HG03457 (cell line): ENCODE results near the gene OPTC.
"Not testable (repeated sequence)": the region's sequence is repeated elsewhere in the genome, so short reads cannot be mapped to it uniquely, and the experiment has no call there.

Experiments
- ATAC-seq: cut with Tn5 transposase; IDR thresholded peaks from one replicate; pipeline ENCODE4 v1.9.1; 2021; ENCODE audit warnings: moderate number of reproducible peaks; ENCODE audit not compliant: unreplicated experiment

The OPTC gene

DNA sequence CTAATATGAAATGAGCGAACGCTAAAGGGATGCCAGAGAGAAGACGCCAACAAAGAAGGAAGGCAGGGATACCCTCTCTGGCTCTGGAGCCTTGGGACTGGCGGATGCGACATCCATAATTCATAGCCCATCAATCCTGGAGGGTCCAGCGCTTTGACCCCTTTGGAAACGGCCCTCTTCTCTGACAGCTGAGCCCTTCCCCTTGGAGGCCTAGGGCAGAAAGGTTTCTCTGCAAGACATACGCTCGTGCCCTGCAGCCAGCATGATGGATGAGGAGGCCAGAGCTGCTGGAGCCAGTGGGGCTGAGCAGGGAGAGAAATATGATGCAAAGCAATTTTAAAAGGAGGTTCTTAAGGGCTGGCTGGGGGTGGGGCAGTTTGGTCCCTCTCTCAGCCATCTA, 22.2 kb downstream of the OPTC start:
- no peak for ATAC-seq

DNA sequence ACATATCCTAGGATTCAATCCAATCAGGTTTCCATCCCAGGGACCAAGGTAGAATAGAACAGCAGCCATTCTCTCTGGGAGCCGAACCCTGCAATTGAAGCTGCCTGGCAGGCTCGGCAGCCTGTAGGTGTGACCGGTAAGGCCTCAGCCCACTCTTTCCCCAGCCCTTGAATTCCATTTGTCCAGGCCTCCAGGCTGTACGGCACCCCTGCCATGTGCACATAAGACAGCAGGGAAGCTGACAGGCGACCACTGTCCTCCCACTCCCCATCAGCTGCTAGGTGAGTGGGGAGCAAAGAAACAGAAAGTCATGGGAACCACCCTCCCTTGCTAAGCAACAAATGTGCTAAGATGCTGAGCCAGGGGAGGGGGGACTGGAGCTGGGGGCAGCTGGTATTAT, 23.0 kb downstream of the OPTC start:
- no peak for ATAC-seq

DNA sequence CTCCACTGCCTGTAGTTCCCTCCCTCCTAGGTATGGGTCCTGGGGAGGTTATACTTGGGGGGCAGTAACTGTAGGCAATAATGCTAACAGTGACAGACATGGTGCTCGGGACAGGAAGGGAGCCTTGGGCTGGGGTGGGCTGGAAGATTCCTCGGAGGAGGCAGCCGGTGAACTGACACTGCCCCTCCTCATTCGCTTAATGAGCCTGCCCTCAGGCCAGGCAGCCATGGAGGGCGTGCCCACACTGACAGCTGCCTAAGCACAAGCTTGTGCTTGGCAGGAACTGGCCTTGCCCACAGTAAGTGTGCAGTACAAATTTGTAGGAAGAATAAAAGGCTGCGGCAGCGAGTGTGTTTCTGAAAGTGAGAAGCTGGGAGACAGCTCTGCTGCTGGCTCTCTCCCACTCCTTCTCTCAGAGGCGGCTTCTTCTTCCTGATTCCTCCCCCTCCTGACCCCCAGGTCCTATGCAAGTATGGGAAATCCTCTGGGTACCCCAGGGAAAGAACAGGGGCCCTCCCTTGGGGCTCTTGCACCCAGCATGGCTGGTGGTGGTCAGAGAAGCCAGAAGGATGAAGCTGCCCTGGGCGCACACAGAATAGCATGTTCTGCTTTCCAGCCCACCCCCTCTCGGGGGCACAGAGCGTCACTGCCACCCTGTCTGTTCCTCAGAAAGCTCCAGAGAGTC, 23.6 kb downstream of the OPTC start:
- no peak for ATAC-seq

DNA sequence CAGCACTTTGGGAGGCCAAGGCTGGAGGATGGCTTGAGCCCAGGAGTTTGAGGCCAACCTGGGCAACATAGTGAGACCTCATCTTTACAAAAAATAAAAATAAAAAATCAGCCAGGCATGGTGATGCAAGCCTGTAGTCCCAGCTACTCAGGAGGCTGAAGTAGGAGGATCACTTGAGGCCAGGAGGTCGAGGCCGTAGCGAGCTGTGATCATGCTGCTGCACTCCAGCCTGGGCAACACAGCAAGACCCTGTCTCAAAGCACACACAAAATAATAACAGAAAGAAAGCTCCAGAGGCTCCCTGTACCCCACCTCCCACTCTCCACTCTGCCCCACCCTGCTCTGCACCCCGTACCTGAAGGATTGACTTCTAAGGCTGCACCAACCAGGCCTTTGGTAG, 24.2 kb downstream of the OPTC start:
- ATAC-seq, result not testable (repeated sequence)

DNA sequence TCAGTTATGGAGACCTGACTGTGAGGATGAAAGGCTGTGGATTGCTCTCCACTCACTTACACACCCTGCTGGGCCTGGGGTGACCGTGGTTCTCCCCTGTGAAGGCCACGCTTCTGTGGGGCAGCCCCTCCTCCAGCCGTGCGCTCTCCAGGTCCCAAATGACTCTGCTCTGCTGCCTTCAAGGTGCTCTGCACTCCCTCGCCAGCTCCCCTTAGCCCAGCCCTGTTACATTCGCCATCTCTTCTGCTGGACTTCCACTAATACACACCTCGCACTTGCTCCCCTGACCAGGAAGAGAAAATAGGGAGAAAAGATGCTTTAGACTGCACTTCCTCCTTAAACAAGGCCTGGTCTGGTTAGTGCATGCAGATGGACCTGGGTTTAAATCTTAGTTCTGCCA, 24.6 kb downstream of the OPTC start:
- ATAC-seq, result no peak

DNA sequence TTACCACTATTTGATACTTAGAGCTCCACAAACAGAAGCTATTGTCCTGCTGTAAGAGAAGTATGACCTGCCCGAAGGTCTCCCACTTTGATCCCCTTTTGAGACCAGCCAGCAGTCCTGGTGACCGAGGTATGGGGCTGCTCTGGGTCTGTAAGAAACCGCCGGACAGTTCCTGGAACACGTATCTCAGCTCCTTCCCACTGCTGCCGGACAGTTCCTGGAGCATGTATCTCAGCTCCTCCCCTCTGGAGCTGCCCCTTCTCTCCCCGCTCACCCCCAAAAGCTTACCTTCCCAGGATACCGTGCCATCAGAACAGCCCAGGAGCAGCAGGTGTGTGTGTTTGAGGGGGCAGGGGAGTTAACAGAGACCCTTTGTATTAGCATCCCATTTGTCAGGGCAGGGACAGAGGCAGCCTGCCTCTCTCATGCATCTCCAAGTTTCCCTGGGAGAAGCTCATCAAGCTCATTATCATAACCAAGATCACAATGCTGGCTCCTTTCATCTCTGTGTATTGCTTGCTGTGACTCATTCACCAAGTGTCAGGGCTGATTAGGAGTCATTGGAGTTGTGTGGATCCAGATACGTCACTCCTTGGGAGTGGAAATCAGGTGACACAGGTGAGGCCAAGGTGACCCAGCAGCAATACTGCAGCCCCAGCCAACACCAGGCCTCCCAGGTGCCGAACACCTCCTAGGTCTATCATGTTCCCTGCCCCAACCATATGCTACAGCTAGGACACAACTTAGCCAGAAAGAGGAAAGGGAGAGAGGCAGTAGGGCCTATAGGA, 25.3 kb downstream of the OPTC start:
- ATAC-seq, result no peak

DNA sequence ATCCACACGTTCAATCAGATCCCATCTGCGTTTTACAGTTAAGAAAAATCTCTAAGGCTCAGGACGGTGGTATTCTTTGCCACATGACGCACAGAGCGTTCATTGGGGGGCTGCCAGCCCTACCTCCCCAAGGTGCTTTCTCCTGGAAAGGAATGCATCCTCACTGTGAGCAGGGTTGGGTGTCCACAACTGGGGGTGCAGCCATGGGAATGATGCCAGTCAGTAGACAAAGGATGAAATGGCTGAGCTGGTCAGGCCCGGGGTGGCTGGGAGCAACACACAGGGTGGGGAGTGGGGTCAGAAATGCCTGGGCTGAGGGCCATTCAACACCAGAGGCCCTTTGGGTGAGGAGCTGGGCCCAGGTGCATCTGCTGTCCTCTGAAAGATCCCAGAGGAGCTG, 25.9 kb downstream of the OPTC start:
- no peak for ATAC-seq

DNA sequence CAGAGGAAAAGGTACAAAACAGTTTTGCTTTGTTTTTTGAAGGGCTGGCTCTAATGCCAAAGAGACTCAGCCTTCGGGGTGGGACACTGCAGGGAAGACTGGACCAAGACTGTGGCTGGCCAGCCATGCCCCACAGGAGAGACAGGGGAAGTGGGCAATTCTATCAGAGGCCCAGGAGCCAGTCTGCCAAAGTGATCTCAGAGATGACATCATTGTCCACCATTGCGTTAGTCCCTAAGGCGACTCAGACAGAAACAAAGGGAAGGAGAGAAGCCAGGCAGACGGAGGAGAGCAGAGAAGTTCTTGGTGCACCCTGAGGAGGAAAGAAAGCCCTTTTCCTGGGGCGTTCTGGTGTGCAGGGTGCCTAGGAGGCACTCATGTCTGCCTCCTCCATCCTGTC, 26.4 kb downstream of the OPTC start:
- ATAC-seq, result no peak

DNA sequence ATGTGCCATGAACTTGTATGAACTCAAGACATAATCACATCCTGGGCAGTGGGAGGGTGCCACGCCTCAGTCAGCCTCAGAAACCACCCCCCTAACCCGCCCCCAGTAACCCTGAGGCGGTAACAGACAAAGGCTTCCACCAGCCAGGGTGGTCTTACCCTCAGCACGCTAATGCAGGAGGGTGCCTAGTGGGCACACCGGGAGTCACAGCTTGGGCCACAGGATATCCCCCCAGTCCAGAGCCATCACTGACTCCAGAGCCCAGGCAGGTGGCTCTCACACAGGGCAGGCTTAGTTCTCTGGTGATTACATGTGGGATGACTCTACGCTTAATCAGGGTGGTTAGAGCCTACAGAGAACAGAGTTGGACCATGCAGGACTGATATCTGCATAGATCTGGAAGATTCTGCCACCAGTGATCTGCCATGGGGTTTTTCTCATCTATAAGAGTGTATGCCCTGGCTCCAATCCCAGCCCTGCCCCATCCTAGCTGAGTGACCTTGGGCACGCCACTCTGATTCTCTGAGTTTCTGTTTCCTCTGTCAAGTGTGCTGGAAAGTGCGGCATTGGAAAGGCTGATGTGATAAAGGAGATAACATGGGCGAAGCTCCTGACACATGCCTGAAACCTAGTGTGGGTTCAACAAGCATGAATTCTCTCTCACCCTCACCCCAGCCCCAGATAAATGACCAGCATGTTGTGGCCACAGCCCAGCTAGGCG, 27.3 kb downstream of the OPTC start:
- no peak for ATAC-seq

DNA sequence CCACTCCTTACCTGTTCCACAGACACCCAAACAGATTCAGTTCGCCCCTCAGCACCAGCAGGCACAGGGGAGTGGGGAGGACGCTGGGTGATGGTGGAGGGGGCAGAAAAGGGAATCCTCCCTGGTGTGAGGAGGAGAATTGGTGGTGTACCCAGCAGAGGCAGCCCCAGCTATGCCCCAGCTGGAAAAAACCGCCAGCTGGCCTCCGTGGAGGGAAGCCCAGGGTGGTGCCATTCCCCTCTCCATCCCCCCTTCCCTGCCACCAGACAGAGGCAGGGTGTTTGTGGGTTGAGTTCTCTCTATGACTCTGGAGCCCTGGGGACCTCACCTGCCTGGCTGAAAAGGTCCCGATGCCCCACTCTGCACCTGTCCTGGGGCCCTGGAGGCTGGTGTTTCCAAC, 27.9 kb downstream of the OPTC start:
- ATAC-seq, result no peak

DNA sequence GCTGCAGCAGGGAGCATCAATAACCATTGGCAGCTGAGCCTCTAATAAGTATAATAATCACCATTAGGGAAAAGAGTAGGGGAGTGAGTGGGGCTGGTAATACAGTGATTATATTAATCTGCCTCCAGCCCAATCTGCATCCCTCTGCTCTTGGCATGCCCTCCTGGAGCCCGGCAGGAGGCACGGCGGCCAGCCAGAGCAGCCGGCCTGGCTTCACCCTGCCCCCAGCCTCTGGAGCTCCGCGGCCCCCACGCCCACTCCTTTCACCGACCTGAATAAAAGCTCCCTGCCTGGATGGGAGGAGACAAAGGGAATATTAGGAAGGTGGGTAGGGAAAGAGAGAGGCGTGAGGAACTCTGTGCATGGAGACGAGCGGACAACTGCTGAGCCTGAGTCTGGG, 28.3 kb downstream of the OPTC start:
- ATAC-seq, result no peak

DNA sequence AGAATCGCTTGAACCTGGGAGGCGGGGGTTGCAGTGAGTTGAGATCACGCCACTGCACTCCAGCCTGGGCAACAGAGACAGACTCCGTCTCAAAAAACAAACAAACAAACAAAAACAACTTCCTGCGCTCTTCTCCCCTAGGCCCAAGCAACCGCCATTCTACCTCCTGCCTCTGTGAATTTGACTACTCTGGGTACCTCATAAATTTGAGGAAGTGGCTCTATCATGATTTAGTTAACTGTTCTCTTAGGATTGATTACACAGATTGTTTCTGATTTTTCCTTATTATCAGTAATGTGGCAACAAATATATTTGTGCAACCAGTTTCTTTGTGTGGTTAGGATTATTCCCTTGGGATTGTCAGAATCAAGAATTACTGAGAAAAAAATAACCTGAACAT, 29.7 kb downstream of the OPTC start:
- no peak for ATAC-seq

DNA sequence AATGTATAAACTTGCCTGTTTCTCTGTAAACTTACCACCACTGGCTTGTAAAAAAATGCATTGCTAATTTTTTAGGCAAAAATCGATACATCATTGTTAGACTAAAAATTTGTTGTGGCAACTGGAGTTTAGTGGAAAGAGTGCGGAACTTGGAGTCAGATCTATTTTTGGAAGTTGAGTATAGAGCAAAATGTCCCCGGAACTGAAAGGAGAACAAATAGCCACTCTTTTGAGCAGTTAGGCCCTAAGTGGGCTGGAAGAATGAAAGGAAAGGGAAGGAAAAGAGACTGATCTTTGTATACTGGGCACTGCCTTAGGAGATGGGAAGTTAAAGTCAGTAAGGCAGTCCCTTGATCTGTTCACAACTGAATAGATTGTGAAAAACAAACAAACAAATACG, 30.2 kb downstream of the OPTC start:
- ATAC-seq, result no peak

DNA sequence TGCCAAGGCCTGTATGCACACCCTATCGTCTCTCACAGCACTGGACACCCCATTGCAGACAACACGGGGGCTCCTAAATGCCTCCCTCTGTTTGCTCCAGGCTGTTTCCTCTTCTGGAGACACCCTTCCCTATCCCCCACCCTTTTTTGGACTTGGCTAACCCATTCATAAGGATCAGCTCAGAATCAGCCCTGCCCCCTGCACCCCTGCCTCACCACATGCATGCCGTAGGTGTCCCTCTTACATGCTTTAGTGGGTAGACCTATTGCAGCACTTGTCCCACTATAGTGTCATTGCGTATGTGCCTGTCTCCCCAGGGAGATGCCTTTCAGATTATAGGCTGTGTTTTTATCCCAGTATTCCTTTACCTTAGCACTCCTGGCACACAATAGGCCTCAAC, 30.9 kb downstream of the OPTC start:
- no peak for ATAC-seq

DNA sequence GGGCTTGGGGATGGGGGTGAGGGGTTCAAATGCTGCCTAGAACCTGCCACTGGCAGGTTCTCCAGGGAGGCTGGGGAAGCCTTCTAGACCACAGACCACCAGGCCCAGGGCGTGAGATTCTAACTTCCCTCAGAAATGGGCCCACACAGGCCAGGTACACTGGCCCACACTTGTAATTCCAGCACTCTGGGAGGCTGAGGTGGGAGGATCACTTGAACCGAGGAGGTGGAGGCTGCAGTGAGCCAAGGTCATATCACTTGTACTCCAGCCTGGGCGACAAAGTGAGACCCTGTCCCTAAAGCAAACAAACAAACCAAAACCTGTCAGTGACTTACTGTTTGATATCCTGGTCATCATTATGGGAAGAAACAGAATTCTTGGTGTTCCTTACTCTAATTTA, 31.7 kb downstream of the OPTC start:
- no peak for ATAC-seq

DNA sequence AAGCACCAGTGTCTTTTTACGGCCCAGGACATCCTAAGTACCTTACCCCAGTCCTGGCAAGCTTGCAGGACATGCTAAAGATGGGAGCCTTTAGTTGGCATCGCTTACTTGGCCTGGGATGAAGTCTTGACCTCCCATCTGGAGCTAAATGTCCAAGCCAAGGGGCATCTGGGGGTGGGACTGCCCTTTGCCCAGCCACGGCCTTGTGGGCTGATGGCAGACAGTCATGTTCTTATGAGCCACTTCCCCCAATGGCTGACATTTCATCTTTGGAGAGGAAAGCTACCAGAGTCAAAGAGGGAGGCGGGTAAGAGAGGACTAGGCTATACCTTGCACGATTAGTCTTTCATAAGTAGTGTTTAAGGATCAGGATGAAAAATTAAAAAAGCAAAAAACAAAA, 32.2 kb downstream of the OPTC start:
- no peak for ATAC-seq

DNA sequence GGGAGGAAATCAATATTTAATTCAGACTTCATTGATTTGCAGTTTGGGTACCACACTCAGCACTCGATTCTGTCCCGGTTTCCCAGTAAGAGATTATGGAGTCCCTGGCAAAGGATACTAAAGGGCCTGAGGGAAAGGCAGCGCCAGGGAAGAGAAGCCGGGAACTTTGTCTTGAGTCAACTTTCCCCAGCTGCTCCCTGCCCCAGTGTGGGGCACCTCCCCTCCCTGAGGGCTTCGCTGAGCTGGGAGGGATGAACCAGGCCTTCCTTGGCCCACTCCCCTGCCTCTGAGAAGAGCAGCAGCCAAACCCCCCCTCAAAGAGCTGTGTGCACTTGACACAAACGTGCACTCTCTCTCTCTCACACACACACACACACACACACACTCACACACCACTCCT, 32.6 kb downstream of the OPTC start:
- ATAC-seq, result no peak

DNA sequence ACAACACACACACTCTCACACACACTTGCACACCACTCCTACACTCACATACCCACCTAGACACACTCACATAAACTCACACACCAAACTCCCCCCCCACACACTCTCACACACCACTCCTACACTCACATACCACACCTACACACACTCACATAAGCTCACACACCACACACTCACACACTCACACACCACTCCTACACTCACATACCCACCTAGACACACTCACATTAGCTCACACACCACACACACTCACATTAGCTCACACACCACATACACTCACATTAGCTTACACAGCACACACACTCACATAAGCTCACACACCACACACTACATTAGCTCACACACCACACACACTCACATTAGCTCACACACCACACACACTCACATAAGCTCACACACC, 33.1 kb downstream of the OPTC start:
- ATAC-seq, result no peak

DNA sequence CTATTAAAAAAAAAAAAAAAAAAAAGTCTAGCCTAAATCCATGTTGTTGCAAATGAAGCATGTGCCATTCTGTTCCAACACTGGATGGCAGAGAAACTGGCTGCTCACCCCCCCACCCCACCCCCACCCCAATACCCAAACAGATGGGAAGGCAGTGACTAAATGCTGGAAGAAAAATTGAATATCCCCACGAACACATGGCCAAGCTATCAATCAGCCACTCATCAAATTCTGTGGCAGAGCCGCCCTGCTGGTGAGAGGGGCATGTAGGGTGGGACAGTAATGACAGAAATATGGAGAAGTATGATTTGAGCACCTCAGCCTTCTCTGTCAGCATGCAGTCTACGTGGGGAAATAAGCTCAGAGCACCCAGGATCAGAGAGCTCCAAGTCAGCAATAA, 34.1 kb downstream of the OPTC start:
- no peak for ATAC-seq

DNA sequence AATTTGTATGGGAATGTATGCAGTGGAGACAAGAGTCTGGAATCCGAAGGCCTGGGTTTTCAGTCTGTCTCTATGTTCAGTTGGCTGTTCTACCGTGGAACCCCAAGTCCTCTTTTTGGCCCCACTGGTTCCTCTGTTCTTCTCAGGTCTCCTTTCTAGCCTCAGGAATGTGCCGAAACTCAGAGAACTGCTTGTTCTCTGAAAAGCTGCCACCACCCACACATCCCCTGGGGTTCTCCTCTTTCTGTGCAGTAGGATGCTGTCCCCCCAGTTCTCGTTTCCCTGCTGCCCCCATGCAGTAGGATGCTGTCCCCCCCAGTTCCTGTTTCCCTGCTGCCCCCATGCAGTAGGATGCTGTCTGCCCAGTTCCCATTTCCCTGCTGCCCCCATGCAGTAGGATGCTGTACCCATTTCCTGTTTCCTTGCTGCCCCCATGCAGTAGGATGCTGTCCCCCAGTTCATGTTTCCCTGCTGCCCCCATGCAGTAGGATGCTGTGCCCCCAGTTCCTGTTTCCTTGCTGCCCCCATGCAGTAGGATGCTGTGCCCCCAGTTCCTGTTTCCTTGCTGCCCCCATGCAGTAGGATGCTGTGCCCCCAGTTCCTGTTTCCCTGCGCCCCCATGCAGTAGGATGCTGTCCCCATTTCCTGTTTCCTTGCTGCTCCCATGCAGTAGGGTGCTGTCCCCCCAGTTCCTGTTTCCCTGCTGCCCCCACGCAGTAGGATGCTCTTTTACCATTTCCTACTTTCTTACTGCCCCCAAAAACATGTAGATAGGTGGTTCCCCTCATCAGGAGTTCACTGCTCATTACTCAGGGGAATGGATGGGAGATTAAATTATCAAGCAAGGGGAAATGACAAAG, 35.3 kb downstream of the OPTC start:
- no peak for ATAC-seq

DNA sequence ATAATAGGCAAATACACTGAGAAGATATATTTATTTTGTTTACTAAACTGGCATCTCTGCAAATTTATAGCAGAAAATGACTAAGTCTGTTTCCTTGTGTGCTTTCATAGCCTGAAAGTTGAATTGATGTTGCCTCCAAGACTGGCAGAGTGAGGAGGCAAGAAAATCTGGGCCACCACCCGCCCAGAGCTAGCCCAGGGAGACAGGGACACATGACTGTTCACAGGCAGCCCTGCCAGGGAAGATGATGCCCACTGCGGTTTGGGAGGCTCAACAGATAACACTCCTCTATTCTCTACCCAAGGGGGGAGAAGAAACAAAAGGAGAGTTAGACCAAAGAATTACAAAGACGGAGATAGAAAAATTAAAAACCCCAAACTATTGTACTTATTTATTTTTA, 37.1 kb downstream of the OPTC start:
- ATAC-seq, result no peak
